Measurements from ENCODE around the gene NEK6. TPM values are rescaled to one million over a fixed set of nuclear protein-coding genes. Genes with fewer than 3 reads are reported as not detected.
A peak's percentile ranks its signal among the peaks of the same experiment; 100 is the strongest.

The NEK6 gene
- total and polyA plus RNA-seq, 4 donors, result 19.0 to 86.2 (median 53.1) TPM

- H3K27me3 ChIP-seq (ENCODE audit: control insufficient read depth in 3 of 3, insufficient read depth in 3 of 3, low read length in 2 of 3), result no peaks in the 10 kb centered on the region
- TF ChIP-seq CTCF (IDR thresholded peaks at IDR 0.05; ENCODE audit: control extremely low read depth, extremely low read depth), result no peak
- WGBS, 2 donors, result 80 to 95% methylated on average over 4 to 6 of the region's 6 CpGs
- H3K4me3 ChIP-seq, result no peak overlapping the region
- H3K9ac ChIP-seq (ENCODE audit: insufficient read depth in 1 of 2, low read length in 2 of 2), result no peak overlapping the region
- ATAC-seq (ENCODE audit: insufficient read depth, low FRiP score) (no peak), DNase-seq (no peak)
- no peak overlapping the region for H3K27ac ChIP-seq (ENCODE audit: low read depth in 1 of 2, low read length in 1 of 2)
- no peaks in the 10 kb centered on the region for H3K4me1 ChIP-seq (ENCODE audit: control insufficient read depth in 5 of 5, insufficient read depth in 5 of 5, low read length in 5 of 5)
- H3K9me3 ChIP-seq (ENCODE audit: control insufficient read depth in 4 of 4, insufficient read depth in 3 of 4, low read length in 3 of 4), result no peaks in the 10 kb centered on the region
- H3K36me3 ChIP-seq (ENCODE audit: control insufficient read depth in 4 of 4, insufficient read depth in 4 of 4, low read length in 4 of 4), result peaks cover 0 to 80% (median 13%) of the 10 kb centered on the region in 4 donors
Observed at GRCh38 chr9:124325816-124326215, 68.1 kb downstream of the NEK6 start.

- DNase-seq (no peak), ATAC-seq (ENCODE audit: insufficient read depth, low FRiP score) (no peak)
- no peak overlapping the region for H3K9ac ChIP-seq (ENCODE audit: insufficient read depth in 1 of 2, low read length in 2 of 2)
- no peak for TF ChIP-seq CTCF (IDR thresholded peaks at IDR 0.05; ENCODE audit: control extremely low read depth, extremely low read depth)
- H3K4me1 ChIP-seq (ENCODE audit: control insufficient read depth in 5 of 5, insufficient read depth in 5 of 5, low read length in 5 of 5), result no peaks in the 10 kb centered on the region
- peak overlapping the region in 1 of 2 donors; percentile 1 for H3K27ac ChIP-seq (ENCODE audit: low read depth in 1 of 2, low read length in 1 of 2)
- 89 to 90% methylated on average over 21 of the region's 21 CpGs for WGBS, 2 donors
- H3K27me3 ChIP-seq (ENCODE audit: control insufficient read depth in 3 of 3, insufficient read depth in 3 of 3, low read length in 2 of 3), result no peaks in the 10 kb centered on the region
- H3K9me3 ChIP-seq (ENCODE audit: control insufficient read depth in 4 of 4, insufficient read depth in 3 of 4, low read length in 3 of 4), result no peaks in the 10 kb centered on the region
- peaks cover 0 to 77% (median 14%) of the 10 kb centered on the region in 4 donors for H3K36me3 ChIP-seq (ENCODE audit: control insufficient read depth in 4 of 4, insufficient read depth in 4 of 4, low read length in 4 of 4)
- no peak overlapping the region for H3K4me3 ChIP-seq
Observed at GRCh38 chr9:124326378-124326777, 68.6 kb downstream of the NEK6 start.

- DNase-seq, result no peak
- H3K27me3 ChIP-seq (ENCODE audit: control insufficient read depth in 3 of 3, insufficient read depth in 3 of 3, low read length in 2 of 3), result no peaks in the 10 kb centered on the region
- ATAC-seq (ENCODE audit: insufficient read depth, low FRiP score), result no peak
- H3K9ac ChIP-seq (ENCODE audit: insufficient read depth in 1 of 2, low read length in 2 of 2), result no peak overlapping the region
- no peaks in the 10 kb centered on the region for H3K9me3 ChIP-seq (ENCODE audit: control insufficient read depth in 4 of 4, insufficient read depth in 3 of 4, low read length in 3 of 4)
- no peak overlapping the region for H3K4me3 ChIP-seq
- peaks cover 0 to 80% (median 15%) of the 10 kb centered on the region in 4 donors for H3K36me3 ChIP-seq (ENCODE audit: control insufficient read depth in 4 of 4, insufficient read depth in 4 of 4, low read length in 4 of 4)
- 88% methylated on average over 9 of the region's 9 CpGs for WGBS, 2 donors
- no peaks in the 10 kb centered on the region for H3K4me1 ChIP-seq (ENCODE audit: control insufficient read depth in 5 of 5, insufficient read depth in 5 of 5, low read length in 5 of 5)
- no peak overlapping the region for H3K27ac ChIP-seq (ENCODE audit: low read depth in 1 of 2, low read length in 1 of 2)
- no peak for TF ChIP-seq CTCF (IDR thresholded peaks at IDR 0.05; ENCODE audit: control extremely low read depth, extremely low read depth)
Observed at GRCh38 chr9:124327491-124327890, 69.7 kb downstream of the NEK6 start.

GRCh38 chr9:124328285-124328684 is 70.5 kb downstream of the NEK6 start:
- no peak overlapping the region for H3K4me3 ChIP-seq
- no peak overlapping the region for H3K9ac ChIP-seq (ENCODE audit: insufficient read depth in 1 of 2, low read length in 2 of 2)
- no peak overlapping the region for H3K27ac ChIP-seq (ENCODE audit: low read depth in 1 of 2, low read length in 1 of 2)
- H3K9me3 ChIP-seq (ENCODE audit: control insufficient read depth in 4 of 4, insufficient read depth in 3 of 4, low read length in 3 of 4), result no peaks in the 10 kb centered on the region
- no peak for TF ChIP-seq CTCF (IDR thresholded peaks at IDR 0.05; ENCODE audit: control extremely low read depth, extremely low read depth)
- no peaks in the 10 kb centered on the region for H3K4me1 ChIP-seq (ENCODE audit: control insufficient read depth in 5 of 5, insufficient read depth in 5 of 5, low read length in 5 of 5)
- ATAC-seq (ENCODE audit: insufficient read depth, low FRiP score) (no peak), DNase-seq (no peak)
- WGBS, 2 donors, result 96% methylated on average over 12 of the region's 12 CpGs
- H3K27me3 ChIP-seq (ENCODE audit: control insufficient read depth in 3 of 3, insufficient read depth in 3 of 3, low read length in 2 of 3), result no peaks in the 10 kb centered on the region
- peaks cover 0 to 79% (median 14%) of the 10 kb centered on the region in 4 donors for H3K36me3 ChIP-seq (ENCODE audit: control insufficient read depth in 4 of 4, insufficient read depth in 4 of 4, low read length in 4 of 4)
